HG03520 (cell line): ENCODE results near the gene SDF4.

Experiments used
- ATAC-seq: cut with Tn5 transposase; IDR thresholded peaks from one replicate; pipeline ENCODE4 v1.9.1; 2021; ENCODE audit warnings: mild to moderate bottlenecking, moderate library complexity; ENCODE audit not compliant: unreplicated experiment

The SDF4 gene, protein sequence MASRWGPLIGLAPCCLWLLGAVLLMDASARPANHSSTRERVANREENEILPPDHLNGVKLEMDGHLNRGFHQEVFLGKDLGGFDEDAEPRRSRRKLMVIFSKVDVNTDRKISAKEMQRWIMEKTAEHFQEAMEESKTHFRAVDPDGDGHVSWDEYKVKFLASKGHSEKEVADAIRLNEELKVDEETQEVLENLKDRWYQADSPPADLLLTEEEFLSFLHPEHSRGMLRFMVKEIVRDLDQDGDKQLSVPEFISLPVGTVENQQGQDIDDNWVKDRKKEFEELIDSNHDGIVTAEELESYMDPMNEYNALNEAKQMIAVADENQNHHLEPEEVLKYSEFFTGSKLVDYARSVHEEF

DNA sequence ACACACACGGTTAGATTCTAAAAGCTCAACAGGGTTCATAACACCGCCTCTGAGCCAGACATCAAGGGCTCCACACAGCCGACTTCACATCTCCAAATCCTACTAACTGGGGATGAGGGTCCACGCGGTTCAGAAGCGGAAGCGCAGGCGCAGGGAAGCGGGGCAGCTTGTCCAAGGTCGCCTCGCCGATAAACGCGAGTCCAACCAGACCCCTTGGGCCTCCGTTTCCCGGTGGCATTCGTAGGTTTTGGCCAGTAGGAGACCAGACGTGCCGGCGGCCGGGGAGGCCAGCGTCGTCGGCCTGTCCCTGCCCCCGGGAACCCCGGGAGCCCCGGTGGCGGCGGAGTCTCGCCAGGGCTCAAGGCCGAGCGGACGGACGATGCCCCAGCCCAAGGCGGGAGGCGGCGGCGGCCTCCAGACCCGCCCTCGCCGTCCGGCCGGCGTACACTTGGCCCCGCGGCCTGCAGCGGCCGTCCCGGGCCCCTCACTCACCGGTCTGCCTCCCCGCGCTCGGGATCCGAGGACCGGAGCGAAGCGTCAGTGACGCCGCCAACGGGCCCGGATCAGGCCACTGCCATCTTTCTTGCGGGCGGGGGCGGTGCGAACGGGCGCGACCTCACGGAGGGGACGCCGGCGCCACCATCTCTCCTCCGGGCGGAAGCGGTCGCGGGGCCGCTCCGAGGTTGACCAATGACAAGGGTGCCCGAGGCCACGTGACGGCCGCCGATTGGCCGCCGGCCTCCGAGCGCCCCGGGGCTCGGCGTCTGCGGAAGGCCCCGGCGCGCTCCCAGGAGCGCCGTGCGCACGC lies at the start of gene SDF4:
TSS of gene SDF4 (minus strand) at position 602 of the 808 bp plus-strand sequence. CDS start 3,229 bp downstream, outside the sequence.
- ATAC-seq = peak; percentile 89

DNA sequence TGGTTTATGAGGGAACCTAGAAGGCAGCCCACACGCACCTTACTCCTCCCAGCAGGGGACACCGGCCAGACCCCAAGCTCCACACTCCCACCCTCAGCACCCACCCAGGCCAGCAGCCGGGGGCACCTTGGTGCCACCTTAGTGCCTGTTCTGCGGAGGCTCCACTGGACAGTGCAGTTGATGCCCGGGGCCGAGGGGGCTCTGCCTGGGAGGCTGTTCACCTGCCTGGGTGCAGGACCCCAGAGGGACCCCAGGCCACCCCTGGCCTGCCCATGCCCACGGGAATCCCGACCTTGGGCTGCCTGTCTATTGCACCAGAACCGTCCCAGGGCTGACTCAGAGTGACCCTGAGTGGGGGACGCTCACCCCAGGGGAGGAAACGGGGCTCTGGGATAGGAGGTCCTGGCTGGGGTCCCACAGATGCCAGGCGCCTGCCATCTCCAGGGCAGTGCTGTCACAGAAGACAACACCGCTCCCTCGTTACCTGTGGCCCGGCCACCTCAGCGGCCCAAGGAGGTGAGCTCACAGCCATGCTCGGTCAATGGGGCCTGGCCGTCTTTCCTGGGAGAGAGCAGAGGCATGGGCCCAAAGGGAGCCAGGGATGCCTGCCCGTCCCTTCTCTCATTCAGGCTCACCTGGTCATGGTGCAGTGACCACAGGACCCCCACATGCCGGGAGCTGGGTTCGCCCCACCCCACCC lies 49.1 kb upstream of the SDF4 start:
- no peak for ATAC-seq

DNA sequence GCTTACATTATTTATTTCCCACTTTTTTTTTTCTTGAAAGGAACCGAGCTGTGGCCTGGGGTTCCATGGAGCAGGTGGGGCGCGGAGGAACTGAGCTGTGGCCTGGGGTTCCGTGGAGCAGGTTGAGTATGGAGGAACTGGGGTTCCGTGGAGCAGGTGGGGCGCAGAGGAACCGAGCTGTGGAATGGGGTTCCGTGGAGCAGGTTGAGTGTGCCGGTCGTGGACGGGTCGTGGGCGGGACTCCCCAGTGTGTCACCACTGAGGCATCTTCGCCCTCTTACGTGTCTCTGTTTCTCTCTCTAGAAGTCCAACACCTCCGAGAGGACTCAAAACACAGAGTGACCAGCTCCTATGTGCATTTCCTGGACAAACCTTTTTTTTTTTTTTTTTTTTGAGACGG lies 47.2 kb upstream of the SDF4 start:
- ATAC-seq = no peak

DNA sequence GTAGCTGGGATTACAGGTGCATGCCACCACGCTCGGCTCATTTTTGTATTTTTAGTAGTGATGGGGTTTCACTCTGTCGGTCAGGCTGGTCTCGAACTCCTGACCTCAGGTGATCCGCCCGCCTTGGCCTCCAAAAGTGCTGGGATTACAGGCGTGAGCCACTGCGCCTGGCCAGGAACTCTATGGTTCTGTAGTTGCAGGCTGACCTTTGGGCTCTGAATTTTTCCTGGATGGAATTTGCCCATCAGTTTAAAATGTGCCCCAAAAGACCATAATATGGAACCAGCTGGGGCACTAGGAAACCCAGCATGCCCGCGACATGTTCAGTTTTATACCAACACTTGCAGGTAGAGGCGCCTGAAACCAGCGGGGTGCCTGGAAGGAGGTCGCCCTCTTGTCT lies 46.8 kb upstream of the SDF4 start:
- no peak for ATAC-seq

DNA sequence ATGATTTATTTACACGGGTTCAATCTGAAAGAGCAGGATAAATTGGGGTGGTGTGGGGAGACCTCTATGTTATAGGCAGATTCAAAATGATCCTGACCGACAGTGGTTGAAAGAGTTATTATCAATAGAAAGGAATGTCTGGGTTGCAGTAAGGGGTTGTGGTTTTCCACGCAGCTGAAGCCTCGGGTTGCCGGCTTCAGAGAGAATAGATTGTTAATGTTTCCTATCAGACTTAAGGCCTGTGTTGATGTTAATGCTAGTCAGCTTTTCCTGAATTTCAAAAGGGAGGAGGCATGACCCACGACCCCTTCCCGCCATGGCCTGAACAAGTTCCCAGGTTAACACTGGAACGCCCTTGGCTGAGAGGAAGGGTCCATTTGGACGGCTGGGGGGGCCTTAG lies 44.0 kb upstream of the SDF4 start:
- ATAC-seq = no peak

DNA sequence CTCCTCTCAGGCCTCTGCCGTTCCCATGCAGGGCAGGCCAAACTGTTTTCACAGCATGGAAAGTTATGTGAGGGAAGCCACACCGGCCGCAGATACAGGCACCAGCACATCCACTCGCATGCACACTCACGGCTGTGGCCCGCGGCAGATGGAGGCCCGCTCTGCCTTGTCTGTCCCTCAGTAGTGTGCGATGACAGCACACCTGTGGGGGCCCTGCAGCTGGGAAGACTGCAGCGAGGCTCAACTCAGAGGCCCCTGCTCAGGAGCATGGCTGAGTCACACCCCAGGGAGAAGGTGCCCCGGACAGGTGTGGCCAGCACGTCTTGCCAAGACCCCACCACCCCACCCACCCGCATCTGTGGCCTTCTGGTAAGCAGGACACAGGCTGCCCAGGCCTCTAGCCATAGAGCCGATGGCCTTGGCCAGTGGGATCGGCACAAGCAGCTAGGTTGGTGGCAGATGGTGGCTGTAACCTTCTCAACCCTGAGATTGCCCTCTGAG lies 43.2 kb upstream of the SDF4 start:
- ATAC-seq = no peak

DNA sequence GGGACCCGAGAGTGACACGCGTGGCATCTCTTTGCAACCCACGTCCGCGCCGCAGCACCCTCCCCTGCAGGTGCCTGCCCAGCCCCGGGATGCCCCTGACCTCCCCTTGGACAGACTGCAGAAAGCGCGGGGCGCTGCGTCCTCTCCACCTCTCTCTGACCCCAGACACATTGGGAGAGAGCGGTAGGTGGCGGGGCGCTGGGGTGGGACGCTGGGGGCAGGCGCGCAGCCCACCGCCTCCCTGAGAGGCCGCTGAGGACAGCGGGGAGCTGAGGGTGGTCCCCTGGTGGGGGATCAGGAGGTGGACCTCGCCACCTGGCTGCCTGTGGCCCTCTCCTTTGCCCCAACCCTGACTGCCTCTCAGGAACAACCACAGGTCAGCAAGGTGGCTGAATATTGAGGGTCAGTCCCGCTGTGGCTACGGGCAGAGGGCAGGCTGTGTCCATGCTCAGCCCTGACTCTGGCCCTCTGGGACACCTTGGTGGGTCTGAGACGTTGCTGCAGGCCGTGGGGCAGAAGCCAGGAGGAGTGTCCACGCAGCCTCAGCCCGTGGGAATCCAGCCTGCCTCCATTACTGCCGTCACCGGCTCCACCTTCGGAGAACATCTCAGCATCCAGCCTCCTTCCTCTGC lies 42.6 kb upstream of the SDF4 start:
- ATAC-seq = no peak

DNA sequence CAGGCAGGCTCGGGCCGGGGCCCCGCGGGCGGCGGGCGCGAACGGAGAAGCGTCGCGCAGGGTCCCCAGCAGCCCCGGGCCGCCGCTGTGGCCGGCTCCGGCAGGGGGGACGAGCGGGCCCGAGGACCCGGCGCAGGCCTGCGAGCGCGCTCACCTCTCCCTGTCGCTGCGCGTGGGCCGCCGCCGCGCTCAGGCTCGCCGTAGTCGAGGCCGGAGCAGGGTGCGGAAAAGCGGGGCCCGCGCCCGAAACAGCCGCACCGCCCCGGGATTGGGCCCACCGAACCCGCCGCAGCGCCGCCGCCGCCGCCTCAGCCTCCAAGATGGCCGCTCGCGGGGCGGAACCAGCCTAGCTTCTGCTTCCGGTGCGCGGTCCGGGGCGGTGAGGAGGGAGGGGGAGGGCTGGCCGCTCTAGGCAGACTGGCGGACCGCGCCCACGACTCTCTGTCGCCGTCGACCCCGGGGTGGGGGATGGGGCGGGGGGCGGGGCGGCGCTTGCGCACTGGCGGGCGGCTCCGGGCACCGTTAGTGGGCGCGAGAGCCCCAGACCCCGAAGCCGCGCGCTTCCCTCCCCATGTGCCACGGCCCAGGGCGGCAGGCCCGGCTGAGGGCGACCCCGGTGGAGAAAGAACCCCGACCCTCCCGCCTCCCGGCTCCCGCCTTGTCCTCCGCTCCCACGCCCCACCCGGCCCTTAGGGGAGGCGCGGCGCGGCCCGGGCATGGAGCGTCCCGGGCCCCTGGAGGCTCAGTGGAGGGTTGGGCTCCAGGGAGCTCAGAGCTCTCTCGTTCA lies 41.9 kb upstream of the SDF4 start, which contains the start of gene UBE2J2:
TSS of gene UBE2J2 (minus strand) at position 343 of the 787 bp plus-strand sequence. CDS start 5,862 bp downstream, outside the sequence.
- ATAC-seq = peak; percentile 74

DNA sequence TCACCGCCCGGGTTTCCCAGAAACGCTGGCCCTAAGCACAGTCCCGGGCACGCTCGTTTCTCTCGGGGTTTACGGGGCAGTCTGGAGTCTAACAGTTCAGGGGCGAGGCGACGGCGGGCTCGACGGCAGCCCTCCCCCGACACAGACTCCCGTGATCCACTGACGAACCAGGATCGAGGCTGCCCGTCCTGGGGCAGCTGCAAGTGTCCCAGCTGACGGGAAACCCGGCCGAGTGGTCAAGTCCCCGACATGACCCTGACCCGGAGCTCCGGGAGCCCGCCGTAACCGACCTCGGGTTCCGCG lies 41.4 kb upstream of the SDF4 start:
- ATAC-seq = peak; percentile 8

DNA sequence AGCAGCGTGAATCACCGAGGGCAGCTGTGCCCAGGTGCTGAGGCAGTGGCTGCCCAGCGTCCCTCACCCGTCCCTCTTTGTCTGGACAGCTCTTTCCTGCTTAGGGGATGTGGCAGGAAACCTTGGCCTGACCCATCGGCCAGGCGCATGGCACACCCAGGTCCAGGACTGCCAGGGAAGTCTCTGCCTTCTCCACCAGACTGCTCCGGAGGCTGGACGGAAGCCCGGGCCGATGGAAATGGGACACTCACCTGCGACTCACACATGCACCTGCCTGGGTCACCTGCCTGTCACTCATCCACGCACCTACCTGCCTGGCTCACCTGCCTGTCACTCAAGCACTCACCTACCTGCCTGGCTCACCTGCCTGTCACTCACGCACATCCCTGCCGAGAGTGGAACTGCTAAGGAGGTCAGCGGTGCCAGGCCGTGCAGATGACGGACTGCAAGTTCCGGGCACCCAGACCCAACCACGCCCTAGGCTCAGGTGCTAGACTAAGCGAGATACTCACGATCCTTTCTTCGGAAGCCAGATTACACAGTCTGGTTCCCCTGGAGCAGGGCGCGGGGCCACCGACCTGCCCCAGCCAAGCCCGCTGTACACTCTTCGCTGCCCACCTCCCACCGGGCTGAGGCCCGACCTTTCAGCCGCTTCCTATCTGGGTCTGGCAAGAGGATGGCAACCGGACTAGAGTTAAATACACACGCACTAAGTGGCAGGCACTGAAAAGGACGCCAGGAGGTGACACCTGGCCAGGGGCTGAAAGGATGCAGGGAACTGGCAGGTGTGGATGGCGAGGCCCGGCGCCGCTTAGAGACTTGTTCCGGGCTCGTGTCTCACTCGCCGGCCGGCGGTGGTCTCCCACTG lies 40.8 kb upstream of the SDF4 start:
- no peak for ATAC-seq

DNA sequence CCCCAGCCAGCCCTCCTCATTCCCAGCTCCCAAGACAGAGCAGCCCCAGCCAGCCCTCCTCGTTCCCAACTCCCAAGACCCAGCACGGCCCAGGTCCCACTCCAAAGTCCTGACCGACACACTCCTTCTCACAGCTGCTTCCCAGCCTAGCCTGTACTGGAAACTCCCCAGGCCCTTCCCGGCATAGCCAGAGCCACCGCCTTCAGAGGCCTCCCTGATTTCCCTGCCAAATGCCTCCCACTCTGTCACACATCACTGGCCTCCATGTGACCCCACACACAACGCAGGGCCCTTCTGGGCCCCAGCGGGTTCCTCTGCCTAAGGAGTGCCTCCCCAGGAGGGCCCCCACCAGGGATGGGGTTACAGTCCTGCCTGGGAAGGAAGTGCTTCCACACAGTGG lies 39.0 kb upstream of the SDF4 start:
- ATAC-seq = no peak

DNA sequence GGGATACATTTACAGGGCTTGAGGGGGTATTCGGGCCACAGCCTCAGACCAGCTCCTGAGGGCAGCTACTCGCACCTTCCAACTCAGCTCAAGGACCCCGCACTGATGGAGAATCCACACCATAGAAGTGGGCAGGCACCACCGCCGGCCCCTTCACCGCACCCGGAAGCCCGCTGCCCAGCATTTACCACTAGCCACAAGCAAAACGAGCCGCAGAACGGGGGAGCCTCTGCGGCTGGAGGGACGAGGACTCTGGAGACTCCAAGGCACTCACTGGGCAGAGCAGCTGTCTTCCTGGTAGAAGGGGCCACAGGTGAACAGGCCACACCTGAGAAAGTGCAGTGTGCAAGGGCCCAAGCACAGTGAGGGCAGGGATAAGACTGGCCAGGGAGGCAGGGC lies 36.5 kb upstream of the SDF4 start:
- no peak for ATAC-seq

DNA sequence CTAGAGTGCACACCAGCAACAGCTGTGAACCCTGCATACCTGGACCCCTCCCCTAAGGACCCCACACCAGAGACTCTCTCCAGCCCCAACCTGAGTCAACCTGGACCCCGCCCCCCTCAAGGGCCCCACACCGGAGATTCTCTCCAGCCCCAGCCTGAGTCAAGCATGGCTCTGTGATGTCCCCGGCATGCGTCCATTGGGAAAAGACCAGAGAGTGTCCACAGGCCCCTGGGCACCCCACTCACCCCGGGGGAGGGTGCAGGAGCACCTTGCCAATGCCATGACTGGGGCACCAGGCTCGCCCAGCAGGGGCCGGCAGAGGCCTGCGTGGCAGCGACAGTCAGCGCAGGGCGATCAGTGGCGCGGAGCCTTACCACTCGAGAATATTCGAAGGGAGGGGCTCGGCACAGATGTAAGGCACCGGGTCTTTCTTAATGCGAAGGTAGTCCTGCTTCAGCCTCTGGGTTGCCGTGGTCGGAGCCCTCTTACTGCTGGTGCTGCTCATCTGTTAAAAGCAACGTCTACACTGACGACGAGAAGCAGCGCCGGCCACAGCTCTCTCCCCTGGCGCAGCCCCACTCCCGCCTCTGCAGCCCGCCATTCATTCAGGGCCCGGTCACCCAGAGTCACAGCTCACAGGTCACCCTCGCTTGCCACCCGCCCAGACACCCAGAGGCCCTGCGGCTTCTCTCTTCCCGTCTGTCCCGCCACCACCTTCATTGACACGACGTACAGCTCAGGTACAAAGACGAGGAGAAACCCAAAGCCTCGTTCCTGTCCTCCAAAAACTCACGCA lies 35.9 kb upstream of the SDF4 start:
- ATAC-seq = no peak

DNA sequence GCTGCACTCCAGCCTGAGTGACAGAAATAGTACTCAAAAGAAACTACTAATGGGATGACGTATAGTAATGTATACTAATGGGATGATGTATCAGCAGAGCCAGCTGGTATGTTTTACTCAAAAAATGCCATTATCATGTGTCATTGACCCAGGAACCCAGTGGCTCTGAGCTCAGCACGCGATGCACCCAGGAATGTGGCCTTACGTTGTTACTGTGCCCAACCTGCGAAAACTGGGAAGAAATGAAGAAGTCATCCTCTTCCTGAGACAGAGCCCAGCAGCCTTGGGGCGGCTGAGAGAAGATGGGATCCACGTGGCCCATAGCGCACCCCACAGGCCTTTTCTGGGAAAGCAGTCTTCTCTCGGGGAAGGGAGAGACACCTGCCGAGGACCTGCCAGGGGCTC lies 33.1 kb upstream of the SDF4 start:
- no peak for ATAC-seq

DNA sequence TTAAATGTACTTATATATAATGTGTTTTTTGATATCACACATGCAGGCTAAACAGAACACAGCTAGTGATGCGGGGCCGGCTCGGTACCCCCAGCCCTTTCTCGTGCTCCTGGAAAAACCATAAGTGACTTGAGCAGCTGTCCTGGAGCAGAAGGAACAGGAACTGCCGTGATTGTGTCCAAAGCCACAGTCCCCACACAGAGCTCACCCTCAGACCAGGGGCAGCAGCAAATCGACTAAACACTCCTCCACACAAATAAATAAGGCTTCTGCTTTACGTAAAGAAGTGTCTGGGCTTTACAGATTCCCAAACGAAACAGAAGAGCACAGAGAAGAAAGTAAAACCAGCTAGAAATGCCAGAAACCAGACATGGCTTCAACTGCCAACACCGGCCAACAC lies 32.2 kb upstream of the SDF4 start:
- ATAC-seq = no peak

DNA sequence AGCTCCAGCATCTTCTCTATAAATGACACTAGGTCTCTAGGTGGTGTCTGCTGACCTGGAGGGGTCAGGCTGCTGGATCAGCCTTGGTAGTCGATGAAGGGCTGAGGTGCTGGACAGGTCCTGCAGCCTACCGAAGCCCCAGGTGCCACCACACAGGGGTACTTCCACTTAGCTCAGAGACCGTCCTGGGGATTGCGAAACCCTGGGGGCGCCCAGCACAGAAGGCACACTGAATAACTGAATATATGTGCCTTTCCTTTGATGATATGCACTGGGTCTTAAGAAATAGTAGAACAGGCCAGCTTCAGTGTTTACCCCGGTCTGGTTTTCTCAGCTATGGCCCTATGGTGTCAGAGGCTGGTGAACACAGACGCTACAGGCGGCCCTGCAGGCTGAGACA lies 31.0 kb upstream of the SDF4 start:
- ATAC-seq = no peak

DNA sequence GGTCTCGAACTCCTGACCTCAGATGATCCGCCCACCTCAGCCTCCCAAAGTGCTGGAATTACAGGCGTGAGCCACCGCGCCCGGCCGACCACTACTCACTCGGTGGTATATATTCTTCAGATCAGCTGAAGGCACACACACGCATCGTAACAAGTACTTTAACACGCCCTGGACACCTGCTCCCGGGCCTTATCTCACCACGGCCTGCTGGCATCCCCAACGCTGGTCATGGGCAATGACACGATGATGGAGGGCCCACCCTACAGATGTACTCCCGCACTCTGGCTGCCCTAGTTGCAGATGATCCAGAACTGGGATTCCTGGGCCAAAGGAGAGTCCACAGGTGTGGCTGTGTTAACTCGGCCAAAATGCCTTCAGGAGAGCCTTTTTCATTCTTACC lies 30.3 kb upstream of the SDF4 start:
- no peak for ATAC-seq

DNA sequence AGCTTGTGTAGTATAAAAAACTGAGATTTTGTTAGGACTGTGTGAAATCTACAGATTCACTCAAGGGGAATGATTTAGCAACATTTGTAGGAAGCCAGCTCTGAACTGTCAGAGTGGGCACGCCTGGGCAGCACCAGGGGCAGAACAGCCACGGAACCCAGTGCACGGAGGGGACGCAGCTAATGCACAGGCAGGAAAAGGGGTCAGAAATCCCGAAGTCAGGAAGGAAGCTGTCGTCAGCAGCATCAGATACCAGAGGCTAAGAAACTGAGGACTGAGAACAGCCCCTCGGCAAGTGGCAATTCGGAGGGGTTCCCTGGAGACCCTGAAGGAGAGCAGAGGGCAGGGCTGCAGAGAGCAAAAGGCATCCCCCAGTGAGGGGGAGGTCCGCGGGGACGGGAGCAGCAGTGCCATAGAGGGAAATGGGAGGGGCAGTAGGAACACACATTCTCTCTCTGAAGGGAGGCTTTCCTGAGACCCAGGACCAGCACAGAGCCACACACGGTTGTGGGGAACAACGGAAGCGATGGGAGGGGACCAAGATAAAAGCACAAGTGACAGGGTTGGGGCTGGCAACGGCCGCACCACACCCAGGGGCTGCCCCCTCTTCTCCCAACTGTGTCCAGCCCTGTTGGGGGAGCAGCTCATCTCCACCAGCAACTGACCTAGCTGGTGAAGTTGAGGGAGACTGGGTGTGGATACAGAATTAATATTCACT lies 29.2 kb upstream of the SDF4 start:
- no peak for ATAC-seq
